NCI-H82 treated with DMSO at 0.1 percent for 48 hours (cell line): ENCODE measurements around the gene NLRP12.
"Not testable (repeated sequence)": the region's sequence is repeated elsewhere in the genome, so short reads cannot be mapped to it uniquely, and the experiment has no call there.

Experiments used
- DNase-seq: peaks from one replicate; lab custom pipeline; 2025; ENCODE audit not compliant: unreplicated experiment; lab: John Stamatoyannopoulos, UW

Gene NLRP12

GRCh38 chr19:53832861-53833260 lies 8.7 kb upstream of the NLRP12 start:
- DNase-seq: not testable (repeated sequence)

GRCh38 chr19:53828531-53828930 lies 4.4 kb upstream of the NLRP12 start:
- no peak for DNase-seq

GRCh38 chr19:53826876-53827275 lies 2.8 kb upstream of the NLRP12 start:
- no peak for DNase-seq

GRCh38 chr19:53823380-53824120 lies 564 bp downstream of the NLRP12 start:
- DNase-seq: no peak

- no peak for DNase-seq
Observed at GRCh38 chr19:53819861-53820260, 4.3 kb downstream of the NLRP12 start.

GRCh38 chr19:53818756-53819155 lies 5.4 kb downstream of the NLRP12 start:
- no peak for DNase-seq

- DNase-seq: no peak
Observed at GRCh38 chr19:53813996-53814395, 10.1 kb downstream of the NLRP12 start.

GRCh38 chr19:53812335-53812734 lies 11.8 kb downstream of the NLRP12 start:
- no peak for DNase-seq

GRCh38 chr19:53810891-53811290 lies 13.2 kb downstream of the NLRP12 start:
- no peak for DNase-seq

- no peak for DNase-seq
Observed at GRCh38 chr19:53810187-53810546, 13.9 kb downstream of the NLRP12 start.

GRCh38 chr19:53809518-53810186 lies 14.5 kb downstream of the NLRP12 start:
- no peak for DNase-seq

- DNase-seq: no peak
Observed at GRCh38 chr19:53808710-53809125, 15.4 kb downstream of the NLRP12 start.

- no peak for DNase-seq
Observed at GRCh38 chr19:53801257-53801656, 22.9 kb downstream of the NLRP12 start.

GRCh38 chr19:53795019-53795418 lies 29.1 kb downstream of the NLRP12 start:
- no peak for DNase-seq

GRCh38 chr19:53792721-53793433 lies 31.2 kb downstream of the NLRP12 start:
- peak; percentile 51 for DNase-seq

- no peak for DNase-seq
Observed at GRCh38 chr19:53789708-53790678, 34.1 kb downstream of the NLRP12 start.

- DNase-seq: no peak
Observed at GRCh38 chr19:53787266-53787665, 36.8 kb downstream of the NLRP12 start.

GRCh38 chr19:53786744-53787143 lies 37.4 kb downstream of the NLRP12 start:
- no peak for DNase-seq

- no peak for DNase-seq
Observed at GRCh38 chr19:53785196-53785889, 38.8 kb downstream of the NLRP12 start.

GRCh38 chr19:53782698-53783097 lies 41.4 kb downstream of the NLRP12 start:
- no peak for DNase-seq
